BLaER1 treated with 17β-estradiol and CSF1 and Interleukin-3, amounts not matched to agents 10 nM and 100 nM (cell line): Measurements from ENCODE around the gene AMER2.

Source experiments
- H3K27ac ChIP-seq, 11 experiments: shearing (Covaris generic); formaldehyde crosslinking; 2 replicates each; pipeline ENCODE4 v1.8.1; 2022
- H3K27me3 ChIP-seq, 11 experiments: shearing (Covaris generic); formaldehyde crosslinking; 2 replicates each; pipeline ENCODE4 v1.8.1; 2022
- H3K36me3 ChIP-seq, 11 experiments: shearing (Covaris generic); formaldehyde crosslinking; 2 replicates each; pipeline ENCODE4 v1.8.1; 2022
- H3K4me1 ChIP-seq, 10 experiments: shearing (Covaris generic); formaldehyde crosslinking; 2 replicates each; pipeline ENCODE4 v1.8.1; 2022
- H3K4me2 ChIP-seq, 11 experiments: shearing (Covaris generic); formaldehyde crosslinking; 2 replicates each; pipeline ENCODE4 v1.8.1; 2022
- H3K4me3 ChIP-seq, 10 experiments: shearing (Covaris generic); formaldehyde crosslinking; 2 replicates each; pipeline ENCODE4 v1.8.1; 2022
- H3K9ac ChIP-seq, 11 experiments: shearing (Covaris generic); formaldehyde crosslinking; 2 replicates each; pipeline ENCODE4 v1.8.1; 2022
- H3K9me3 ChIP-seq, 11 experiments: shearing (Covaris generic); formaldehyde crosslinking; replicated peaks in 1 of 11; 2 replicates each; pipeline ENCODE4 v1.8.1; 2022
- H4K20me1 ChIP-seq, 11 experiments: shearing (Covaris generic); formaldehyde crosslinking; 2 replicates each; pipeline ENCODE4 v1.8.1; 2022
- Cebpa-rat ChIP-seq, 11 experiments: shearing (Covaris generic); IDR thresholded peaks; 2 replicates each; pipeline ENCODE4 v1.8.1; 2022

AMER2 gene

GRCh38 chr13:25207291-25207810 is 35.3 kb upstream of the AMER2 start:
- no peak for TF ChIP-seq Cebpa-rat (IDR thresholded peaks at IDR 0.05)
- Histone ChIP-seq H4K20me1 (no peaks in the 10 kb centered on the region), H3K4me2 (no peak overlapping the region), H3K4me1 (peaks cover 12 to 37% (median 31%) of the 10 kb centered on the region in 10 experiments), H3K27me3 (no peaks in the 10 kb centered on the region), H3K9me3 (no peaks in the 10 kb centered on the region), H3K4me3 (no peak overlapping the region), H3K36me3 (no peaks in the 10 kb centered on the region), H3K27ac (no peak overlapping the region), H3K9ac (no peak overlapping the region)

GRCh38 chr13:25204863-25205262 is 32.8 kb upstream of the AMER2 start:
- Histone ChIP-seq H3K27ac (no peak overlapping the region), H3K4me3 (no peak overlapping the region), H3K9me3 (peaks cover 0 to 6% (median 0%) of the 10 kb centered on the region in 11 experiments; a peak in 1 of 22 replicates), H3K36me3 (no peaks in the 10 kb centered on the region), H4K20me1 (no peaks in the 10 kb centered on the region), H3K9ac (no peak overlapping the region), H3K4me1 (peaks cover 12 to 37% (median 31%) of the 10 kb centered on the region in 10 experiments), H3K4me2 (peak overlapping the region in 8 of 11 experiments; percentile 2 to 81 (median 70); a peak in 13 of 22 replicates), H3K27me3 (no peaks in the 10 kb centered on the region)
- TF ChIP-seq Cebpa-rat (IDR thresholded peaks at IDR 0.05), result no peak

- no peak for TF ChIP-seq Cebpa-rat (IDR thresholded peaks at IDR 0.05)
- Histone ChIP-seq H3K27me3 (no peaks in the 10 kb centered on the region), H4K20me1 (no peaks in the 10 kb centered on the region), H3K27ac (peak overlapping the region in 1 of 11 experiments; percentile 3; a peak in 1 of 22 replicates), H3K36me3 (no peaks in the 10 kb centered on the region), H3K4me3 (0 out of 20 replicates have a peak overlapping the region, but pooled peaks of 2 of the 10 experiments have one; percentile 12 to 17), H3K9me3 (peaks cover 0 to 6% (median 0%) of the 10 kb centered on the region in 11 experiments; a peak in 1 of 22 replicates), H3K4me2 (peak overlapping the region; percentile 68 to 83 (median 76)), H3K4me1 (peaks cover 12 to 34% (median 31%) of the 10 kb centered on the region in 10 experiments), H3K9ac (peak overlapping the region in 7 of 11 experiments; percentile 12 to 45 (median 23); a peak in 5 of 22 replicates)
Observed at GRCh38 chr13:25203127-25203740, 31.1 kb upstream of the AMER2 start.

GRCh38 chr13:25200783-25201182 is 28.7 kb upstream of the AMER2 start:
- no peaks in the 10 kb centered on the region for H3K27me3 ChIP-seq
- no peak overlapping the region for H3K9ac ChIP-seq
- no peak overlapping the region for H3K4me2 ChIP-seq
- H3K36me3 ChIP-seq, result no peaks in the 10 kb centered on the region
- peaks cover 0 to 6% (median 0%) of the 10 kb centered on the region in 11 experiments; a peak in 1 of 22 replicates for H3K9me3 ChIP-seq
- no peak overlapping the region for H3K4me3 ChIP-seq
- H4K20me1 ChIP-seq, result no peaks in the 10 kb centered on the region
- peaks cover 12 to 34% (median 30%) of the 10 kb centered on the region in 10 experiments for H3K4me1 ChIP-seq
- no peak overlapping the region for H3K27ac ChIP-seq
- no peak for TF ChIP-seq Cebpa-rat (IDR thresholded peaks at IDR 0.05)

GRCh38 chr13:25198647-25199046 is 26.6 kb upstream of the AMER2 start:
- no peaks in the 10 kb centered on the region for H4K20me1 ChIP-seq
- H3K4me1 ChIP-seq, result peaks cover 11 to 15% (median 13%) of the 10 kb centered on the region in 10 experiments
- no peak overlapping the region for H3K27ac ChIP-seq
- H3K9me3 ChIP-seq, result peaks cover 0 to 16% (median 7%) of the 10 kb centered on the region in 11 experiments; a peak in 11 of 22 replicates
- no peaks in the 10 kb centered on the region for H3K36me3 ChIP-seq
- no peak overlapping the region for H3K9ac ChIP-seq
- no peak overlapping the region for H3K4me3 ChIP-seq
- no peak for TF ChIP-seq Cebpa-rat (IDR thresholded peaks at IDR 0.05)
- H3K4me2 ChIP-seq, result no peak overlapping the region
- no peaks in the 10 kb centered on the region for H3K27me3 ChIP-seq

- Histone ChIP-seq H3K9me3 (peaks cover 0 to 16% (median 7%) of the 10 kb centered on the region in 11 experiments; a peak in 11 of 22 replicates), H3K4me3 (no peak overlapping the region), H3K36me3 (no peaks in the 10 kb centered on the region), H3K27me3 (no peaks in the 10 kb centered on the region), H3K9ac (no peak overlapping the region), H3K4me1 (no peaks in the 10 kb centered on the region), H3K4me2 (no peak overlapping the region), H3K27ac (no peak overlapping the region), H4K20me1 (no peaks in the 10 kb centered on the region)
- no peak for TF ChIP-seq Cebpa-rat (IDR thresholded peaks at IDR 0.05)
Observed at GRCh38 chr13:25196971-25197370, 24.9 kb upstream of the AMER2 start.

- Histone ChIP-seq H3K36me3 (no peaks in the 10 kb centered on the region), H3K9me3 (peaks cover 0 to 11% (median 7%) of the 10 kb centered on the region in 11 experiments; a peak in 11 of 22 replicates), H3K4me1 (peaks cover 0 to 11% (median 4%) of the 10 kb centered on the region in 10 experiments; a peak in 6 of 20 replicates), H3K9ac (no peak overlapping the region), H4K20me1 (no peaks in the 10 kb centered on the region), H3K4me3 (no peak overlapping the region), H3K27ac (no peak overlapping the region), H3K4me2 (no peak overlapping the region), H3K27me3 (no peaks in the 10 kb centered on the region)
- TF ChIP-seq Cebpa-rat (IDR thresholded peaks at IDR 0.05), result no peak
Observed at GRCh38 chr13:25192936-25193335, 20.8 kb upstream of the AMER2 start.

- Histone ChIP-seq H3K9me3 (peaks cover 0 to 13% (median 10%) of the 10 kb centered on the region in 11 experiments; a peak in 12 of 22 replicates), H3K27ac (no peak overlapping the region), H4K20me1 (no peaks in the 10 kb centered on the region), H3K4me1 (peaks cover 0 to 11% (median 4%) of the 10 kb centered on the region in 10 experiments; a peak in 6 of 20 replicates), H3K9ac (no peak overlapping the region), H3K4me2 (no peak overlapping the region), H3K36me3 (no peaks in the 10 kb centered on the region), H3K27me3 (no peaks in the 10 kb centered on the region), H3K4me3 (no peak overlapping the region)
- no peak for TF ChIP-seq Cebpa-rat (IDR thresholded peaks at IDR 0.05)
Observed at GRCh38 chr13:25192489-25192888, 20.4 kb upstream of the AMER2 start.

GRCh38 chr13:25192052-25192451 is 20.0 kb upstream of the AMER2 start:
- Histone ChIP-seq H3K36me3 (no peaks in the 10 kb centered on the region), H3K4me3 (no peak overlapping the region), H3K4me2 (no peak overlapping the region), H4K20me1 (no peaks in the 10 kb centered on the region), H3K9ac (no peak overlapping the region), H3K4me1 (peaks cover 0 to 11% (median 4%) of the 10 kb centered on the region in 10 experiments; a peak in 6 of 20 replicates), H3K27ac (no peak overlapping the region), H3K27me3 (no peaks in the 10 kb centered on the region), H3K9me3 (peaks cover 0 to 17% (median 13%) of the 10 kb centered on the region in 11 experiments; a peak in 12 of 22 replicates)
- no peak for TF ChIP-seq Cebpa-rat (IDR thresholded peaks at IDR 0.05)
